Measurements from ENCODE around the gene STK32C.
"Not testable (repeated sequence)": the region's sequence is repeated elsewhere in the genome, so short reads cannot be mapped to it uniquely, and the experiment has no call there.

The STK32C gene

GRCh38 chr10:132317477-132317876, 9.7 kb upstream of the STK32C start:
- not testable (repeated sequence) for DNase-seq

DNA sequence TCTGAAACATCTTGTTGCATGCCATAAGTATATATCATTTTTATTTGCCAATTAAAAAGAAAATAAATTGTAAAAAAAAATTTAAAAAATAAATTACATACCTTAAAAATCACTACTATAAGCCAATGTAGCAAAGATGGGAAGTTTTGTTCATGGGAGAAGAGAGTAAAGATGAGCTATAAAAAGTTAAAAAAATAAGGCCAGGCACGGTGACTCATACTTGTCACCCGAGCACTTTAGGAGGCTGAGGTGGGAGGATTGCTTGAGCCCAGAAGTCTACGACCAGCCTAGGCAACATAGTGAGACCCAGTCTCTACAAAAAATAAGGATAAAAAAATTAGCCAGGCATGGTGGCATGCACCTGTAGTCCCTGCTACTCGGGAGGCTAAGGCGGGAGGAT, 8.4 kb upstream of the STK32C start:
- no peak for DNase-seq

DNA sequence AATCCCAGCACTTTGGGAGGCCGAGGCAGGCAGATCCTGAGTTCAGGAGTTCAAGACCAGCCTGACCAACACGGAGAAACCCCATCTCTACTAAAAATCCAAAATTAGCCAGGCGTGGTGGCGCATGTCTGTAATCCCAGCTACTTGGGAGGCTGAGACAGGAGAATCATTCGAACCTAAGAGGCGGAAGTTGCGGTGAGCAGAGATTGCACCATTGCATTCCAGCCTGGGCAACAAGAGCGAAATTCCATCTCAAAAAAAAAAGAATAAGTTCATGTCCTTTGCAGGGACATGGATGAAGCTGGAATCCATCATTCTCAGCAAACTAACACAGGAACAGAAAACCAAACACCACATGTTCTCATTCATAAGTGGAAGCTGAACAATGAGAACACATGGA, 7.1 kb upstream of the STK32C start:
- not testable (repeated sequence) for DNase-seq

GRCh38 chr10:132314336-132314735, 6.6 kb upstream of the STK32C start:
- DNase-seq = no peak

DNA sequence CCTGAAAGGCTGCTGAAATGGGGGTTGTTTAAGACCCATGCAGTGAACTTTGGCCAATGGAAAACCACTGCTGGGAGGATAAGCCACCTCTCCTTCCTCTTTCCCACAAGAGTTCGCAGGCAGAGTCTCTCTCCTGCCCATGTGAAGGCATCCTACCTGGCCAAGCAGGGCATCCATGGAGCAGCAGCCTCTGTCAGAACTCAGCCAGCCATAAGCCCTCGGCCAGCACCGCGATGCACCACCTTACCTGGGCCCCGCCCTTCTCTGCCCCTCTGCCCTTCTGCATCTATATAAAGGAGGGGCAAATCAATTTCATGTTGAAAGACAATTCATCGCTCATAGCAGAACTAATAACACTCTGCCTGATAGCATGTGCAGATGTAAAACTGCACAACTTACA, 6.1 kb upstream of the STK32C start:
- no peak for DNase-seq

DNA sequence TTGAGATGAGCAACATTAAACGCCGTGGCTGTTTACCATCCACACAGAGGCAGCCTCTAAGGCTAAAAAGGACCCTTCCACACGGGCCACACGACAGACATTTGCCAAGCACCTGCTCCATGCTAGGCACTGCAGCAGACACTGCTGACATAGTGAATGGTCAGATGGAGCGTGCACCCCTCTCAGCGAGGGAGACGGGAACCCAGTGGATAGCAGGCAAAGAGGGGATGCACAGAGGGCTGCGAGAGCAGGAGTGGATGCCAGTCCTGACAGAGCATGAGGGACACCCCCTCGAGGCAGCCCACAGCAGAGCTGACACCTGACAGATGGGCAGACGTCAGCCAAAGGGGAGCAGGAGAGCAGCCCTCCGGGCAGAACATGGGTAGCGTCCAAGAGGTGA, 5.6 kb upstream of the STK32C start:
- no peak for DNase-seq

- no peak for DNase-seq
Measured at GRCh38 chr10:132311338-132311939, 3.7 kb upstream of the STK32C start.

GRCh38 chr10:132310701-132311337, 3.1 kb upstream of the STK32C start:
- DNase-seq = no peak

GRCh38 chr10:132309879-132310591, 2.3 kb upstream of the STK32C start:
- DNase-seq = no peak

DNA sequence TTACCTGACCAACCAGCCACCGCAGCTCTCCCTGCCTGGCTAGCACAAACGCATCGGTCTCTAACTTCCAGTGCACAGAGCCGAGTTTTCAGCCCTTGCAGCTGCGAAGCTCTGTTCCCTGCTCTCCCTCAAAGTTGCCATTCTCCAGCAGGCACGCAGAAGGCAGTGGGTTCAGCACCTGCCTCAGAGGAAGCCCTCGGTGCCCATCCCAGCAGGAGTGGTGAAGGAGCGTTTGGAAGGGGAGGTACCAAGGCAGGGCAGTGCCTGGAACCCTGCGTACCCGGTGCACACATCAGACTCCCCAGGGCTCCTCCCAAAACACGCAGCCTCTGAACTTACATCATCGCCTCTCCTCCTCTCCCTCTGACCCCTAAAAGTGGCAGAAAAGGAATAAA, 1.7 kb upstream of the STK32C start:
- no peak for DNase-seq

GRCh38 chr10:132308587-132309470, 1.1 kb upstream of the STK32C start:
- DNase-seq = no peak

DNA sequence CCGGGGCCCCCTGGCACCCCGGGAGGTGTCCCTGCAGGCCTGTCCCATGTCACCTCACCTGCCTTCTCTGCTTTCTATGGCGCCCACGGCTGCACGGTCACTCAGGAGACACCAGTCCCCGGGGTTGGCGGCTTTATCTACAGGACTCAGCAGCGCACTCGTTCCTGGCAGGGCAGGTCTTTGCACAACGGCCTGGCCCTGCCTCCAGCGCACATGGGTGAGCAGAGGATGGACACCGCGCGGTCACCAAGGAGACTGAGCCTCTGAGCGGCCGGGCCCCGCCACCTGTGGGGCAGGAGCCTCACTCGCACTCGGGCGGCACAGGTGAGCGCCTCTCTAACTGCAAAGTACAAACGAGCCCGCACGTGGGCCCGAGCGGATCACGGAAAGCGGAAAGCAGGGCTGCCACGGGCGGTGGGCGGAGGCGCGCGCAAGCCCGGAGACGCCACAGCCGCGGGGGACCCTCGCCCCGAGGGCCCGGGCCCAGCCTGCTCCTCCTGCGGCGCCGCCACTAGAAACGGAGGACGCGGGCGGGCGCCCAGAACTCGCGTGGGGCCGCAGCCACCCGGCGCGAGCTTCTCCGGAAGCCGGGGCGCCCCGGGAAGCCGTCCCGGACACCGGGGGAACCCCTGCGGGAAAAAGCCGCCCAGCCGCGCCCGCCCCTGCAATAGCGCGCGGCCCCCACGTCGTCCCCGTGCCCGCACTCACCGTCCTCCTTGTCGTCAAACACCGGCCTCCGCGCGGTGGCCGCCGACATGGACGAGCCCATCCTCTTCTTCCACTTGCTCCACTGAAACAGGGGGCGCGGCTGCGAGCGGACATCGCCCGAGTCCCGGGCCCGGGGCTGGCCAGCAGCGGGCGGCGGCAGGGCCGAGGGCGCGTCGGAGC, 642 bp downstream of the STK32C start:
- no peak for DNase-seq

DNA sequence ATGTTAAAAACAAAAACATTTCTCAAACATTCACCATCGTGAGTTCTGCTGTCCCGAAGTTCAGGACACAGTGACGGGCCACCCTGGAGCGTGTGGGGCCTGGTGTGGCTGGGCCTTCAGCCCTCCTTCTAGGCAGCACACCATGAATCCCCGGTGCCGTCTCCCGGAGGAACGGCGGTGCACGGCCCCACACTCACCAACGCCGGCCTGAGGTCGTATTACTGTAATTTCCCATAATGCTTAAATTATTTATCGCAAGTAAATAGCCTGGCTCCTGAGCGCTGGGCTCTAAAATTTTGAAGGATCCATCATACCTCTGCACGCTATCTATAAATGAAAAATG, 1.4 kb downstream of the STK32C start:
- no peak for DNase-seq

GRCh38 chr10:132305654-132306342, 2.0 kb downstream of the STK32C start:
- no peak for DNase-seq

DNA sequence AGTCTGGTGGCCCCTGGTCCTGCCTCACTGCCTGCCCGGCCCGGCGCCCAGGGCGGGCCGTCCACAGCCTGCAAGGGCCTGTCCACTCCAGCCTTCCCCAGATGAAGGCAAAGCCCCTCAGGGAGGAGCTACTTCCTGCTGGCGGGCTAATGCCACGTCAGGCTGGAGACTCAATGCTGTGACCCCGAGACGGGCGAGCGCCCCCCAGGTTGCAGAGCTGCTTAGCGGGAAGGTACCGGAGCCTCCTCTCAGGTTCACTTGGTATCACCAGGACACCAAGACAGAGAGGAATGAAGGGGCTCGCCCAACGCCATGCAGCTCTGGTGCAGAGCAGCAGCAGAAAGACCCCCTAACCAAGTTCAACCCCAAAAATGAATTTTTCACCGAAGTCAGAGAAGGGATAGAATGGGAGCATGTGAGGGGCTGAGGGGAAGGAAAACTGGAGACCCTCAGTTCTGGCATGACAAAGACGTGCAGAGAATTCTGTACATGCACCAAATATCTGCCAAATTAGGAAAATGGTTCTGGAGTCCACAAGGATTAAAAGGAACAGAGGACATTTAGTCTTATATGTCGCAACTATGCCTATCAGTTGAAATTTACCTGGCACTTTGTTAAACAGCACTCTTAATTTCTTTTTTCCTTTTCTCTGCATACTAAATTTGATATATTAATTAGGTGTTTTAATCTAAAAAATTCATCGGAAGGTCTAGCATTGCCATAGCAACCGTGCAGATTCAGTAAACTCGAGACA, 2.8 kb downstream of the STK32C start:
- DNase-seq = no peak

- DNase-seq = no peak
Measured at GRCh38 chr10:132303361-132304115, 4.2 kb downstream of the STK32C start.

GRCh38 chr10:132302421-132303310, 5.1 kb downstream of the STK32C start:
- no peak for DNase-seq

GRCh38 chr10:132301371-132302330, 6.1 kb downstream of the STK32C start:
- DNase-seq = no peak
